Activated CD8-positive, alpha-beta memory T cell treated with anti-CD3 and anti-CD28 coated beads, Interleukin-2, amount 10 ng/mL, durations not matched to agents 7 days and 5 days (primary cell): Measurements from ENCODE around the gene CATSPER3. TPM values are rescaled to one million over a fixed set of nuclear protein-coding genes. Genes with fewer than 3 reads are reported as not detected.
"Not testable (repeated sequence)": the region's sequence is repeated elsewhere in the genome, so short reads cannot be mapped to it uniquely, and the experiment has no call there.

Source experiments
- ATAC-seq: fragments of 150-1000 bp; cut with Tn5 transposase; one replicate; pipeline ENCODE4 v1.10.0; 2021; ENCODE audit warnings: moderate library complexity
- CTCF ChIA-PET: fragments of 350-600 bp; sonication (Branson Sonifier 250); formaldehyde crosslinking; loops from one replicate; lab custom pipeline; 2021; ENCODE audit warnings: antibody characterized with exemption; lab: Charles Lee
- DNase-seq: peaks from one replicate; pipeline ENCODE4 v3.0.0-alpha.2; 2020
- H3K27ac Mint-ChIP-seq: one replicate; pipeline ENCODE4 v1.8.0; 2021; ENCODE audit warnings: mild to moderate bottlenecking, mixed read lengths
- H3K27me3 Mint-ChIP-seq: one replicate; pipeline ENCODE4 v1.8.0; 2021; ENCODE audit warnings: mixed read lengths
- H3K36me3 Mint-ChIP-seq: one replicate; pipeline ENCODE4 v1.8.0; 2021; ENCODE audit warnings: mild to moderate bottlenecking, mixed read lengths
- H3K4me1 Mint-ChIP-seq: one replicate; pipeline ENCODE4 v1.8.0; 2021; ENCODE audit warnings: mixed read lengths
- H3K4me3 Mint-ChIP-seq: one replicate; pipeline ENCODE4 v1.8.0; 2021; ENCODE audit warnings: mild to moderate bottlenecking, moderate library complexity, mixed read lengths
- H3K9me3 Mint-ChIP-seq: one replicate; pipeline ENCODE4 v1.8.0; 2022; ENCODE audit warnings: low read depth, mixed read lengths
- total RNA-seq, 2 experiments: library from RNA; stranded (reverse); gene quantifications; one replicate each; pipeline ENCODE4 v1.2.3, GENCODE V29; 2021

The CATSPER3 gene
- total RNA-seq, 2 experiments from 2014 or later: 0.61 to 0.82 TPM

- Mint-ChIP-seq H3K36me3 (no peaks in the 10 kb centered on the region), H3K4me1 (no peaks in the 10 kb centered on the region), H3K27me3 (peaks cover 12% of the 10 kb centered on the region), H3K9me3 (no peaks in the 10 kb centered on the region), H3K4me3 (no peak overlapping the region), H3K27ac (no peak overlapping the region)
- ATAC-seq: no peak
- no peak for DNase-seq
- CTCF ChIA-PET: no interaction called here
These were observed 21.6 kb downstream of the CATSPER3 start for GRCh38 chr5:134989266-134989830.

GRCh38 chr5:134990183-134990582 lies 22.5 kb downstream of the CATSPER3 start:
- not testable (repeated sequence) for H3K36me3 Mint-ChIP-seq, H3K4me1 Mint-ChIP-seq, DNase-seq, H3K9me3 Mint-ChIP-seq, ATAC-seq, H3K27ac Mint-ChIP-seq, H3K4me3 Mint-ChIP-seq
- H3K27me3 Mint-ChIP-seq: peaks cover 20% of the 10 kb centered on the region
- CTCF ChIA-PET: interaction anchor here (1.0 kb wide), 1 partner anchor 15 kb away, joined by 3 read pairs; no protein-coding TSS in a partner anchor

GRCh38 chr5:134992148-134992547 lies 24.4 kb downstream of the CATSPER3 start:
- Mint-ChIP-seq H3K4me1 (no peaks in the 10 kb centered on the region), H3K9me3 (no peaks in the 10 kb centered on the region), H3K27ac (no peak overlapping the region), H3K27me3 (peaks cover 16% of the 10 kb centered on the region), H3K36me3 (no peaks in the 10 kb centered on the region), H3K4me3 (no peak overlapping the region)
- ATAC-seq (no peak), DNase-seq (no peak)
- CTCF ChIA-PET: no interaction called here

GRCh38 chr5:134993161-134993560 lies 25.5 kb downstream of the CATSPER3 start:
- CTCF ChIA-PET: no interaction called here
- no peaks in the 10 kb centered on the region for H3K4me1 Mint-ChIP-seq
- H3K36me3 Mint-ChIP-seq: no peaks in the 10 kb centered on the region
- no peak overlapping the region for H3K27ac Mint-ChIP-seq
- no peak overlapping the region for H3K4me3 Mint-ChIP-seq
- peaks cover 14% of the 10 kb centered on the region for H3K27me3 Mint-ChIP-seq
- H3K9me3 Mint-ChIP-seq: no peaks in the 10 kb centered on the region
- DNase-seq (no peak), ATAC-seq (no peak)

- no peak overlapping the region for H3K27ac Mint-ChIP-seq
- CTCF ChIA-PET: no interaction called here
- no peaks in the 10 kb centered on the region for H3K36me3 Mint-ChIP-seq
- peaks cover 13% of the 10 kb centered on the region for H3K27me3 Mint-ChIP-seq
- H3K4me3 Mint-ChIP-seq: no peak overlapping the region
- H3K9me3 Mint-ChIP-seq: no peaks in the 10 kb centered on the region
- no peak for ATAC-seq
- no peaks in the 10 kb centered on the region for H3K4me1 Mint-ChIP-seq
- DNase-seq: no peak
These were observed 27.0 kb downstream of the CATSPER3 start for GRCh38 chr5:134994560-134995156.

- ATAC-seq: no peak
- H3K4me1 Mint-ChIP-seq: no peaks in the 10 kb centered on the region
- peaks cover 11% of the 10 kb centered on the region for H3K27me3 Mint-ChIP-seq
- no peaks in the 10 kb centered on the region for H3K9me3 Mint-ChIP-seq
- no peak overlapping the region for H3K27ac Mint-ChIP-seq
- H3K36me3 Mint-ChIP-seq: no peaks in the 10 kb centered on the region
- H3K4me3 Mint-ChIP-seq: no peak overlapping the region
- DNase-seq: no peak
- CTCF ChIA-PET: no interaction called here
These were observed 28.2 kb downstream of the CATSPER3 start for GRCh38 chr5:134995850-134996402.

GRCh38 chr5:134997015-134997414 lies 29.3 kb downstream of the CATSPER3 start:
- CTCF ChIA-PET: no interaction called here
- DNase-seq (no peak), ATAC-seq (no peak)
- Mint-ChIP-seq H3K27me3 (peaks cover 9% of the 10 kb centered on the region), H3K4me3 (no peak overlapping the region), H3K9me3 (no peaks in the 10 kb centered on the region), H3K4me1 (no peaks in the 10 kb centered on the region), H3K27ac (no peak overlapping the region), H3K36me3 (no peaks in the 10 kb centered on the region)

GRCh38 chr5:134998068-134998467 lies 30.4 kb downstream of the CATSPER3 start:
- ATAC-seq, CTCF ChIA-PET, H3K4me1 Mint-ChIP-seq, H3K27ac Mint-ChIP-seq, H3K36me3 Mint-ChIP-seq, DNase-seq, H3K4me3 Mint-ChIP-seq, H3K27me3 Mint-ChIP-seq, H3K9me3 Mint-ChIP-seq: not testable (repeated sequence)

- Mint-ChIP-seq H3K27me3 (no peaks in the 10 kb centered on the region), H3K4me1 (no peaks in the 10 kb centered on the region), H3K36me3 (no peaks in the 10 kb centered on the region), H3K9me3 (no peaks in the 10 kb centered on the region), H3K4me3 (no peak overlapping the region), H3K27ac (no peak overlapping the region)
- CTCF ChIA-PET: no interaction called here
- ATAC-seq (no peak), DNase-seq (no peak)
These were observed 36.7 kb downstream of the CATSPER3 start for GRCh38 chr5:135004376-135004775.

- H3K27me3 Mint-ChIP-seq: no peaks in the 10 kb centered on the region
- no peak for ATAC-seq
These were observed 37.4 kb downstream of the CATSPER3 start for GRCh38 chr5:135005076-135005475.

GRCh38 chr5:135007305-135007704 lies 39.6 kb downstream of the CATSPER3 start:
- CTCF ChIA-PET: no interaction called here
- Mint-ChIP-seq H3K4me1 (no peaks in the 10 kb centered on the region), H3K9me3 (no peaks in the 10 kb centered on the region), H3K27ac (no peak overlapping the region), H3K36me3 (no peaks in the 10 kb centered on the region), H3K27me3 (no peaks in the 10 kb centered on the region), H3K4me3 (no peak overlapping the region)
- ATAC-seq (no peak), DNase-seq (no peak)

More at GRCh38 chr5:135005076-135005475, 37.4 kb downstream of the CATSPER3 start:
- DNase-seq: no peak
- CTCF ChIA-PET: interaction anchor here (1.0 kb wide), 1 partner anchor 14 kb away, joined by 3 read pairs; no protein-coding TSS in a partner anchor
- Mint-ChIP-seq H3K9me3 (no peaks in the 10 kb centered on the region), H3K36me3 (no peaks in the 10 kb centered on the region), H3K27ac (no peak overlapping the region), H3K4me1 (no peaks in the 10 kb centered on the region), H3K4me3 (no peak overlapping the region)

GRCh38 chr5:135007749-135008363 lies 40.1 kb downstream of the CATSPER3 start:
- no peaks in the 10 kb centered on the region for H3K27me3 Mint-ChIP-seq
- no peak overlapping the region for H3K4me3 Mint-ChIP-seq
- no peaks in the 10 kb centered on the region for H3K36me3 Mint-ChIP-seq
- CTCF ChIA-PET: no interaction called here
- H3K27ac Mint-ChIP-seq: no peak overlapping the region
- H3K4me1 Mint-ChIP-seq: no peaks in the 10 kb centered on the region
- DNase-seq (no peak), ATAC-seq (no peak)
- no peaks in the 10 kb centered on the region for H3K9me3 Mint-ChIP-seq

- no peaks in the 10 kb centered on the region for H3K9me3 Mint-ChIP-seq
- H3K4me3 Mint-ChIP-seq: no peak overlapping the region
- no peak for DNase-seq
- no peaks in the 10 kb centered on the region for H3K4me1 Mint-ChIP-seq
- H3K27me3 Mint-ChIP-seq: no peaks in the 10 kb centered on the region
- no peak for ATAC-seq
- H3K27ac Mint-ChIP-seq: no peak overlapping the region
- CTCF ChIA-PET: no interaction called here
- no peaks in the 10 kb centered on the region for H3K36me3 Mint-ChIP-seq
These were observed 40.8 kb downstream of the CATSPER3 start for GRCh38 chr5:135008556-135008955.
